SK-N-SH treated with all-trans-retinoic acid at 6 μM for 48 hours (cell line): ENCODE measurements around the gene PRKG1.

Experiments used
- ATAC-seq: fragments of 200-7000 bp; cut with Tn5 transposase; 3 replicates; pipeline ENCODE4 v1.9.1; 2020; ENCODE audit warnings: mild to moderate bottlenecking, moderate library complexity
- ARNTL ChIP-seq: fragments of 450-650 bp; formaldehyde crosslinking; IDR thresholded peaks from 2 replicates; pipeline ENCODE4 v1.5.0; 2020; ENCODE audit warnings: low read depth, mild to moderate bottlenecking, moderate library complexity, borderline replicate concordance
- BACH2 ChIP-seq: fragments of 250-450 bp; sonication (Bioruptor Pico); IDR thresholded peaks from 2 replicates; pipeline ENCODE4 v1.9.0; 2021; ENCODE audit warnings: mild to moderate bottlenecking, borderline replicate concordance
- CSDC2 ChIP-seq: fragments of 250-450 bp; sonication (Bioruptor Pico); IDR thresholded peaks from 2 replicates; pipeline ENCODE4 v1.5.0; 2020; ENCODE audit warnings: mild to moderate bottlenecking, moderate library complexity
- CSRNP3 ChIP-seq: fragments of 250-450 bp; sonication (Bioruptor Pico); IDR thresholded peaks from 2 replicates; pipeline ENCODE4 v1.5.1; 2021; ENCODE audit warnings: mild to moderate bottlenecking, moderate library complexity
- ESRRG ChIP-seq: fragments of 250-450 bp; sonication (Bioruptor Pico); IDR thresholded peaks from 2 replicates; pipeline ENCODE4 v1.6.1; 2021; ENCODE audit warnings: mild to moderate bottlenecking
- ISL1 ChIP-seq: fragments of 250-450 bp; sonication (Bioruptor Pico); IDR thresholded peaks from 2 replicates; pipeline ENCODE4 v2.1.2; 2022; ENCODE audit warnings: mild to moderate bottlenecking, moderate library complexity
- OSR1 ChIP-seq: fragments of 250-450 bp; sonication (Bioruptor Pico); IDR thresholded peaks from 2 replicates; pipeline ENCODE4 v1.8.0; 2022; ENCODE audit warnings: moderate library complexity, mild to moderate bottlenecking, inconsistent platforms
- PATZ1 ChIP-seq: fragments of 250-450 bp; sonication (Bioruptor Pico); IDR thresholded peaks from 2 replicates; pipeline ENCODE4 v1.8.0; 2020; ENCODE audit warnings: mild to moderate bottlenecking, moderate library complexity, borderline replicate concordance
- POU6F1 ChIP-seq: fragments of 250-450 bp; sonication (Bioruptor Pico); IDR thresholded peaks from 2 replicates; pipeline ENCODE4 v1.8.0; 2021; ENCODE audit warnings: low read depth, mild to moderate bottlenecking, moderate library complexity, borderline replicate concordance
- PPARA ChIP-seq: fragments of 250-450 bp; sonication (Bioruptor Pico); IDR thresholded peaks from 2 replicates; pipeline ENCODE4 v1.5.0; 2020; ENCODE audit warnings: mild to moderate bottlenecking, borderline replicate concordance
- RARB ChIP-seq: fragments of 250-450 bp; sonication (Bioruptor Pico); IDR thresholded peaks from 2 replicates; pipeline ENCODE4 v1.8.0; 2021; ENCODE audit warnings: mild to moderate bottlenecking, moderate library complexity
- TCF4 ChIP-seq: fragments of 250-450 bp; sonication (Bioruptor Pico); IDR thresholded peaks from 2 replicates; pipeline ENCODE4 v1.8.0; 2021; ENCODE audit warnings: mild to moderate bottlenecking, moderate library complexity, borderline replicate concordance
- TOX ChIP-seq: fragments of 250-450 bp; sonication (Bioruptor Pico); IDR thresholded peaks from 2 replicates; pipeline ENCODE4 v1.8.0; 2021; ENCODE audit warnings: mild to moderate bottlenecking, moderate library complexity, borderline replicate concordance
- ZC3H10 ChIP-seq: fragments of 250-450 bp; sonication (Bioruptor Pico); IDR thresholded peaks from 2 replicates; pipeline ENCODE4 v1.5.1; 2021; ENCODE audit warnings: mild to moderate bottlenecking, moderate library complexity
- ZFP3 ChIP-seq: fragments of 250-450 bp; sonication (Bioruptor Pico); IDR thresholded peaks from 2 replicates; pipeline ENCODE4 v1.5.0; 2020; ENCODE audit warnings: mild to moderate bottlenecking, moderate library complexity
- ZFP30 ChIP-seq: fragments of 450-650 bp; formaldehyde crosslinking; IDR thresholded peaks from 2 replicates; pipeline ENCODE4 v1.5.0; 2022; ENCODE audit warnings: mild to moderate bottlenecking, moderate library complexity
- ZNF565 ChIP-seq: fragments of 450-650 bp; formaldehyde crosslinking; conservative IDR thresholded peaks from 2 replicates; pipeline ENCODE4 v1.5.0; 2020; ENCODE audit warnings: low read depth, mild to moderate bottlenecking, moderate library complexity
- ZNF70 ChIP-seq: fragments of 450-650 bp; formaldehyde crosslinking; IDR thresholded peaks from 2 replicates; pipeline ENCODE4 v1.5.0; 2020; ENCODE audit warnings: mild to moderate bottlenecking, moderate library complexity

Gene PRKG1

GRCh38 chr10:52257692-52258075 is 1183.4 kb downstream of the PRKG1 start:
- ATAC-seq, result no peak
- TF ChIP-seq ZNF70 (CRISPR knock-in tag) (no peak), ZC3H10 (CRISPR knock-in tag) (no peak), PPARA (CRISPR knock-in tag) (no peak), ESRRG (CRISPR knock-in tag) (no peak), ZNF565 (CRISPR knock-in tag) (no peak), RARB (CRISPR knock-in tag) (no peak), ISL1 (CRISPR knock-in tag) (no peak), TOX (CRISPR knock-in tag) (no peak), POU6F1 (CRISPR knock-in tag) (no peak), CSRNP3 (CRISPR knock-in tag) (no peak), PATZ1 (CRISPR knock-in tag) (no peak), CSDC2 (no peak), ZFP3 (CRISPR knock-in tag) (no peak), ZFP30 (CRISPR knock-in tag) (no peak), TCF4 (CRISPR knock-in tag) (no peak), BACH2 (CRISPR knock-in tag) (no peak)

- ATAC-seq, result peak; percentile 43; the same call in 2 of the 3 replicates
- TF ChIP-seq TCF4 (CRISPR knock-in tag), result no peak
These were observed 1184.6 kb downstream of the PRKG1 start for GRCh38 chr10:52258799-52259425.

- TF ChIP-seq PPARA (CRISPR knock-in tag), result no peak
- TF ChIP-seq ESRRG (CRISPR knock-in tag), result no peak
- no peak for TF ChIP-seq ZC3H10 (CRISPR knock-in tag)
- no peak for TF ChIP-seq BACH2 (CRISPR knock-in tag)
- no peak for TF ChIP-seq ISL1 (CRISPR knock-in tag)
- no peak for TF ChIP-seq TOX (CRISPR knock-in tag)
- no peak for TF ChIP-seq ZNF565 (CRISPR knock-in tag)
- no peak for TF ChIP-seq ZFP3 (CRISPR knock-in tag)
- no peak for TF ChIP-seq OSR1 (CRISPR knock-in tag)
- TF ChIP-seq POU6F1 (CRISPR knock-in tag), result no peak
- no peak for TF ChIP-seq ARNTL (CRISPR knock-in tag)
- ATAC-seq, result no peak
These were observed 1185.1 kb downstream of the PRKG1 start for GRCh38 chr10:52259426-52259812.

- no peak for ATAC-seq
- TF ChIP-seq ISL1 (CRISPR knock-in tag), result no peak
- no peak for TF ChIP-seq CSDC2
- TF ChIP-seq POU6F1 (CRISPR knock-in tag), result no peak
These were observed 1187.1 kb downstream of the PRKG1 start for GRCh38 chr10:52261362-52261761.
